Panc1 (cell line): ENCODE measurements around the gene MTHFD1L.
"Not testable (repeated sequence)": the region's sequence is repeated elsewhere in the genome, so short reads cannot be mapped to it uniquely, and the experiment has no call there.

ENCODE experiments used
- CTCF ChIP-seq: fragments of 450-650 bp; IDR thresholded peaks from 2 replicates; pipeline ENCODE4 v1.5.1; 2017; ENCODE audit warnings: mild to moderate bottlenecking
- POLR2AphosphoS5 ChIP-seq: IDR thresholded peaks from 2 replicates; pipeline ENCODE4 v1.6.1; 2012; ENCODE audit warnings: mild to moderate bottlenecking, low read depth, low read length, moderate library complexity

GRCh38 chr6:151127133-151127798, 261.8 kb downstream of the MTHFD1L start:
- TF ChIP-seq POLR2AphosphoS5, CTCF: not testable (repeated sequence)
